A549 (cell line): ENCODE results near the gene TMEM79. TPM values are rescaled to one million over a fixed set of nuclear protein-coding genes. Genes with fewer than 3 reads are reported as not detected.

Experiments
- ATAC-seq, 2 experiments: fragments of 200-7000 bp in 1 of 2; fragments of >200 bp in 1 of 2; cut with Nextera tagmentation in 1 of 2; cut with Tn5 transposase in 1 of 2; 3 replicates each; pipeline versions ENCODE4 v1.8.0 to v1.9.1; 2018 to 2020; ENCODE audit warnings: mild to moderate bottlenecking in 1 of 2, moderate library complexity in 1 of 2
- CTCF ChIA-PET: fragments of 300-600 bp; sonication (Branson Sonifier 250); formaldehyde crosslinking; extraction: SDS; loops from one replicate; lab custom pipeline; 2021; ENCODE audit warnings: antibody characterized with exemption, inconsistent platforms; lab: Yijun Ruan, JAX
- POLR2A ChIA-PET: fragments of 350-600 bp; formaldehyde crosslinking; extraction: SDS; loops from one replicate; lab custom pipeline; 2021; ENCODE audit warnings: antibody characterized with exemption, inconsistent platforms; lab: Yijun Ruan, JAX
- DNase-seq, 2 experiments: peaks; one replicate each; pipeline versions ENCODE4 v3.0.0 to v3.0.0-alpha.2; 2011 to 2016; ENCODE audit warnings: low read depth in 1 of 2, low spot score in 1 of 2
- FAIRE-seq: peaks from 2 replicates; lab custom pipeline; 2011; peaks lifted over from hg19 to GRCh38; lab: Jason Lieb, UNC
- H3K27ac ChIP-seq, 2 experiments: fragments of >200 bp; sonication (Bioruptor Twin); formaldehyde crosslinking; 3 replicates each; pipeline ENCODE4 v1.5.1; 2016 to 2017
- H3K4me1 ChIP-seq: fragments of >200 bp; sonication (Bioruptor Twin); formaldehyde crosslinking; 3 replicates; pipeline ENCODE4 v1.6.1; 2016
- H3K4me2 ChIP-seq: fragments of >200 bp; sonication (Bioruptor Twin); formaldehyde crosslinking; 3 replicates; pipeline ENCODE4 v1.6.1; 2016
- H3K4me3 ChIP-seq: fragments of >200 bp; sonication (Bioruptor Twin); formaldehyde crosslinking; 3 replicates; pipeline ENCODE4 v1.5.1; 2016
- H3K9me3 ChIP-seq: fragments of >200 bp; sonication (Bioruptor Twin); formaldehyde crosslinking; 3 replicates; pipeline ENCODE4 v1.6.1; 2016
- BCL3 ChIP-seq: fragments of >200 bp; sonication (Bioruptor Twin); formaldehyde crosslinking; IDR thresholded peaks from 3 replicates; pipeline ENCODE4 v1.6.1; 2016
- CBX2 ChIP-seq: fragments of 200-600 bp; sonication (generic); IDR thresholded peaks from 2 replicates; pipeline ENCODE4 v1.6.1; 2016; ENCODE audit warnings: low read depth, mild to moderate bottlenecking, borderline replicate concordance
- CBX8 ChIP-seq: fragments of 200-600 bp; sonication (generic); IDR thresholded peaks from 2 replicates; pipeline ENCODE4 v1.6.1; 2016
- CEBPB ChIP-seq, 2 experiments: fragments of >200 bp in 1 of 2; sonication (Bioruptor Twin) in 1 of 2; formaldehyde crosslinking in 1 of 2; IDR thresholded peaks; 2 replicates each; pipeline ENCODE4 v1.6.1; 2012 to 2016
- CHD2 ChIP-seq: fragments of 150-350 bp; IDR thresholded peaks from 2 replicates; pipeline ENCODE4 v1.6.1; 2014; ENCODE audit warnings: low read length; ENCODE audit not compliant: partially characterized antibody
- EHF ChIP-seq: fragments of 250-450 bp; sonication (Bioruptor Pico); IDR thresholded peaks from 2 replicates; pipeline ENCODE4 v1.5.0; 2020; ENCODE audit warnings: mild to moderate bottlenecking
- ESRRA ChIP-seq: fragments of 150-350 bp; IDR thresholded peaks from 2 replicates; pipeline ENCODE4 v1.6.1; 2014; ENCODE audit warnings: mild to moderate bottlenecking, low read length, borderline replicate concordance
- FOSB ChIP-seq: fragments of 250-450 bp; sonication (Bioruptor Pico); IDR thresholded peaks from 2 replicates; pipeline ENCODE4 v1.5.0; 2020; ENCODE audit warnings: mild to moderate bottlenecking, moderate library complexity
- FOSL2 ChIP-seq, 2 experiments: fragments of 450-650 bp in 1 of 2; fragments of >200 bp in 1 of 2; sonication (Bioruptor Twin) in 1 of 2; formaldehyde crosslinking; IDR thresholded peaks; 2 replicates each; pipeline versions ENCODE4 v1.5.0 to v1.6.1; 2016 to 2020; ENCODE audit warnings: mild to moderate bottlenecking in 1 of 2, moderate library complexity in 1 of 2
- FOXS1 ChIP-seq: fragments of 250-450 bp; sonication (Bioruptor Pico); IDR thresholded peaks from 2 replicates; pipeline ENCODE4 v1.5.0; 2020; ENCODE audit warnings: mild to moderate bottlenecking, moderate library complexity
- GATA3 ChIP-seq: IDR thresholded peaks from 2 replicates; pipeline ENCODE4 v1.6.1; 2012; ENCODE audit warnings: borderline replicate concordance
- HDAC2 ChIP-seq: fragments of 200-600 bp; sonication (generic); IDR thresholded peaks from 2 replicates; pipeline ENCODE4 v1.6.1; 2016
- HEYL ChIP-seq: fragments of 250-450 bp; sonication (Bioruptor Pico); IDR thresholded peaks from 2 replicates; pipeline ENCODE4 v1.8.0; 2021; ENCODE audit warnings: mild to moderate bottlenecking, moderate library complexity
- HOXA7 ChIP-seq: fragments of 250-450 bp; sonication (Bioruptor Pico); IDR thresholded peaks from 2 replicates; pipeline ENCODE4 v1.5.0; 2020; ENCODE audit warnings: mild to moderate bottlenecking, moderate library complexity
- HOXB5 ChIP-seq: fragments of 250-450 bp; sonication (Bioruptor Pico); IDR thresholded peaks from 2 replicates; pipeline ENCODE4 v1.5.0; 2020; ENCODE audit warnings: mild to moderate bottlenecking, moderate library complexity
- JUN ChIP-seq, 2 experiments: fragments of >200 bp; sonication (Bioruptor Twin); formaldehyde crosslinking; IDR thresholded peaks; 2 replicates in 1 of 2; 3 replicates in 1 of 2; pipeline ENCODE4 v1.6.1; 2016 to 2017
- KDM5A ChIP-seq: fragments of 200-600 bp; sonication (generic); IDR thresholded peaks from 2 replicates; pipeline ENCODE4 v1.6.1; 2016; ENCODE audit warnings: antibody characterized with exemption, mild to moderate bottlenecking
- MAX ChIP-seq: IDR thresholded peaks from 2 replicates; pipeline ENCODE4 v1.6.1; 2012
- MAZ ChIP-seq: fragments of 150-350 bp; IDR thresholded peaks from 2 replicates; pipeline ENCODE4 v1.6.1; 2014; ENCODE audit warnings: antibody characterized with exemption, low read depth, low read length, borderline replicate concordance
- MYC ChIP-seq: IDR thresholded peaks from 2 replicates; pipeline ENCODE4 v1.6.1; 2012; ENCODE audit warnings: mild to moderate bottlenecking, inconsistent platforms, low read length, improper control_type of control experiment, borderline replicate concordance
- NFE2L2 ChIP-seq: fragments of 150-350 bp; conservative IDR thresholded peaks from 2 replicates; pipeline ENCODE4 v1.6.1; 2014; ENCODE audit warnings: low read length
- NPAS2 ChIP-seq: fragments of 250-450 bp; sonication (Bioruptor Pico); IDR thresholded peaks from 2 replicates; pipeline ENCODE4 v1.8.0; 2022; ENCODE audit warnings: mild to moderate bottlenecking, moderate library complexity, borderline replicate concordance
- RFX5 ChIP-seq: fragments of 450-650 bp; IDR thresholded peaks from 2 replicates; pipeline ENCODE4 v1.7.1; 2014; ENCODE audit warnings: antibody characterized with exemption, mild to moderate bottlenecking, moderate library complexity
- RNF2 ChIP-seq: fragments of 200-600 bp; sonication (generic); IDR thresholded peaks from 2 replicates; pipeline ENCODE4 v1.6.1; 2016; ENCODE audit warnings: low read depth, mild to moderate bottlenecking, antibody characterized with exemption, moderate library complexity, borderline replicate concordance
- TP53 ChIP-seq: fragments of 250-450 bp; sonication (Bioruptor Pico); IDR thresholded peaks from 2 replicates; pipeline ENCODE4 v1.5.0; 2021; ENCODE audit warnings: mild to moderate bottlenecking, moderate library complexity
- ZFP36 ChIP-seq: fragments of 450-650 bp; IDR thresholded peaks from 2 replicates; pipeline ENCODE4 v1.6.1; 2014; ENCODE audit warnings: borderline replicate concordance; ENCODE audit not compliant: partially characterized antibody
- ZNF302 ChIP-seq: fragments of 250-450 bp; sonication (Bioruptor Pico); IDR thresholded peaks from 2 replicates; pipeline ENCODE4 v1.9.0; 2021; ENCODE audit warnings: inconsistent platforms, mild to moderate bottlenecking, moderate library complexity
- ZSCAN20 ChIP-seq: fragments of 250-450 bp; sonication (Bioruptor Pico); IDR thresholded peaks from 2 replicates; pipeline ENCODE4 v1.8.0; 2022; ENCODE audit warnings: mild to moderate bottlenecking, moderate library complexity
- WGBS: methylation state at CpG from one replicate; pipeline ENCODE4 v1.1.6; 2017; ENCODE audit errors: missing lambda C conversion rate; 5-methylcytosine and 5-hydroxymethylcytosine counted together
- polyA plus RNA-seq, 4 experiments: library from polyadenylated mRNA; depleted of rRNA in 3 of 4; stranded (reverse); fragments of >200 nt; fragmentation: RNase III in 1 of 4; extraction: RNeasy Plus Mini Kit Qiagen cat#74134 plus additional on column Dnase treatment in 1 of 4; gene quantifications; 2 replicates in 3 of 4; 3 replicates in 1 of 4; pipeline ENCODE4 v1.2.3, GENCODE V29; 2011 to 2017
- TF ChIP-seq, protein P1 (sequence below): fragments of 250-450 bp; sonication (Bioruptor Pico); IDR thresholded peaks from 2 replicates; pipeline ENCODE4 v1.5.0; 2020; ENCODE audit warnings: low read depth, mild to moderate bottlenecking, moderate library complexity
- TF ChIP-seq, protein P2 (sequence below): fragments of 450-650 bp; IDR thresholded peaks from 2 replicates; pipeline ENCODE4 v1.6.1; 2014; ENCODE audit warnings: antibody characterized with exemption
- TF ChIP-seq, protein P3 (sequence below): fragments of 150-350 bp; IDR thresholded peaks from 2 replicates; pipeline ENCODE4 v1.6.1; 2014; ENCODE audit warnings: low read depth, mild to moderate bottlenecking, low read length
- TF ChIP-seq, protein P4 (sequence below): fragments of >200 bp; sonication (Bioruptor Twin); formaldehyde crosslinking; IDR thresholded peaks from 2 replicates; pipeline ENCODE4 v1.6.1; 2016

TMEM79 gene
- polyA plus RNA-seq, 2 of the 4 experiments (the other 2 are of a cell fraction) = 6.3 to 7.2 TPM

DNA sequence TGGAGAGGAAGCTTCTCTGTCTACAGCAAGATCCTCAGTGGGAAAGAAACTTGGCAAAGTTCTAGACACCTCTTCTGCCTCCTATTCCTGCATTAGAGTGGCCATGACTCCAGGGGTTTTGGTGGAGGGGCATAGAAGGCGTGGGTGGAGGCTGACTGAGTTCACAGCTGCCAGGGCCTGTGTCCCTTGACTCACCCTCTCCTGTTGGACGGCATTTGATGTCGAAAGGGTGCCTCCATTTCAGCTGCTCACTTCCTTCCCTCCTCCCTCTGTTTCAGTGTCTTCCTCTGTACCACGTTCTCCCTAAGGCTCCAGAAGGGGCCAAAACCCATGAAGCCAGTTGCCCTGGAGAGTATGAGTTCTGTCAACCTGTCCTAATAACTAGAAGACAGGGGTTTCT lies 632 bp downstream of the TMEM79 start:
- 83% methylated on average over 4 of the region's 4 CpGs for WGBS
- no peak overlapping the region for H3K27ac ChIP-seq
- FAIRE-seq (no peak), DNase-seq (no peak), ATAC-seq (no peak)
- no peak overlapping the region for H3K4me2 ChIP-seq
- H3K9me3 ChIP-seq = no peaks in the 10 kb centered on the region
- POLR2A ChIA-PET = no interaction called here
- H3K4me3 ChIP-seq = no peak overlapping the region
- CTCF ChIA-PET = interaction anchor here (0.9 to 2.6 kb wide), 6 partner anchors 9 to 194 kb away, joined by 3 to 9 read pairs (median 4); no protein-coding TSS in a partner anchor
- peaks cover 21% of the 10 kb centered on the region for H3K4me1 ChIP-seq
- no peak for TF ChIP-seq MAZ
- TF ChIP-seq HEYL (CRISPR knock-in tag) = no peak
- no peak for TF ChIP-seq RNF2
- TF ChIP-seq CHD2 = no peak
- no peak for TF ChIP-seq MYC
- TF ChIP-seq CEBPB (IDR thresholded peaks at IDR 0.05) = no peak
- TF ChIP-seq ZFP36 = no peak
- TF ChIP-seq FOXS1 (CRISPR knock-in tag) = no peak
- TF ChIP-seq FOSB = no peak
- no peak for TF ChIP-seq FOSL2 (IDR thresholded peaks at IDR 0.05)
- TF ChIP-seq FOSL2 (CRISPR knock-in tag; IDR thresholded peaks at IDR 0.05) = no peak

- WGBS = 94% methylated on average over 11 of the region's 21 CpGs
- no peak for TF ChIP-seq NFE2L2
- no peak for TF ChIP-seq MAX
- no peak for TF ChIP-seq HEYL (CRISPR knock-in tag)
- TF ChIP-seq CEBPB (IDR thresholded peaks at IDR 0.05) = no peak
- TF ChIP-seq HDAC2 = no peak
- TF ChIP-seq, protein P1, sequence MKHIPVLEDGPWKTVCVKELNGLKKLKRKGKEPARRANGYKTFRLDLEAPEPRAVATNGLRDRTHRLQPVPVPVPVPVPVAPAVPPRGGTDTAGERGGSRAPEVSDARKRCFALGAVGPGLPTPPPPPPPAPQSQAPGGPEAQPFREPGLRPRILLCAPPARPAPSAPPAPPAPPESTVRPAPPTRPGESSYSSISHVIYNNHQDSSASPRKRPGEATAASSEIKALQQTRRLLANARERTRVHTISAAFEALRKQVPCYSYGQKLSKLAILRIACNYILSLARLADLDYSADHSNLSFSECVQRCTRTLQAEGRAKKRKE (CRISPR knock-in tag) = no peak
- TF ChIP-seq JUN (IDR thresholded peaks at IDR 0.05) = no peak
- TF ChIP-seq ZNF302 = no peak
- no peak for TF ChIP-seq HOXB5 (CRISPR knock-in tag)
- no peak for TF ChIP-seq TP53 (CRISPR knock-in tag)
- TF ChIP-seq GATA3 = no peak
- TF ChIP-seq MYC = no peak
- TF ChIP-seq NPAS2 = no peak
- CTCF ChIA-PET = interaction anchor here (0.6 to 2.6 kb wide), 5 partner anchors 8 to 140 kb away, joined by 3 to 9 read pairs (median 3); no protein-coding TSS in a partner anchor
These were observed 1.3 kb downstream of the TMEM79 start for GRCh38 chr1:156285437-156285836.

GRCh38 chr1:156286061-156286460 lies 1.9 kb downstream of the TMEM79 start:
- ChIA-PET CTCF (interaction anchor here (1.3 to 1.4 kb wide), 2 partner anchors 49 to 100 kb away, joined by 3 to 4 read pairs; no protein-coding TSS in a partner anchor), POLR2A (interaction anchor here (0.6 kb wide), 1 partner anchor 215 kb away, joined by 3 read pairs; no protein-coding TSS in a partner anchor)
- Histone ChIP-seq H3K9me3 (no peaks in the 10 kb centered on the region), H3K4me3 (no peak overlapping the region), H3K4me1 (peaks cover 16% of the 10 kb centered on the region), H3K27ac (no peak overlapping the region), H3K4me2 (no peak overlapping the region)
- WGBS = 93% methylated on average over 8 of the region's 8 CpGs
- ATAC-seq (no peak), DNase-seq (no peak), FAIRE-seq (no peak)
- TF ChIP-seq HDAC2 = no peak
- TF ChIP-seq, protein P2, sequence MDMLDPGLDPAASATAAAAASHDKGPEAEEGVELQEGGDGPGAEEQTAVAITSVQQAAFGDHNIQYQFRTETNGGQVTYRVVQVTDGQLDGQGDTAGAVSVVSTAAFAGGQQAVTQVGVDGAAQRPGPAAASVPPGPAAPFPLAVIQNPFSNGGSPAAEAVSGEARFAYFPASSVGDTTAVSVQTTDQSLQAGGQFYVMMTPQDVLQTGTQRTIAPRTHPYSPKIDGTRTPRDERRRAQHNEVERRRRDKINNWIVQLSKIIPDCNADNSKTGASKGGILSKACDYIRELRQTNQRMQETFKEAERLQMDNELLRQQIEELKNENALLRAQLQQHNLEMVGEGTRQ = no peak
- TF ChIP-seq FOXS1 (CRISPR knock-in tag) = no peak
- TF ChIP-seq KDM5A = no peak
- TF ChIP-seq, protein P3, sequence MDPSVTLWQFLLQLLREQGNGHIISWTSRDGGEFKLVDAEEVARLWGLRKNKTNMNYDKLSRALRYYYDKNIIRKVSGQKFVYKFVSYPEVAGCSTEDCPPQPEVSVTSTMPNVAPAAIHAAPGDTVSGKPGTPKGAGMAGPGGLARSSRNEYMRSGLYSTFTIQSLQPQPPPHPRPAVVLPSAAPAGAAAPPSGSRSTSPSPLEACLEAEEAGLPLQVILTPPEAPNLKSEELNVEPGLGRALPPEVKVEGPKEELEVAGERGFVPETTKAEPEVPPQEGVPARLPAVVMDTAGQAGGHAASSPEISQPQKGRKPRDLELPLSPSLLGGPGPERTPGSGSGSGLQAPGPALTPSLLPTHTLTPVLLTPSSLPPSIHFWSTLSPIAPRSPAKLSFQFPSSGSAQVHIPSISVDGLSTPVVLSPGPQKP = no peak
- no peak for TF ChIP-seq EHF (CRISPR knock-in tag)
- TF ChIP-seq JUN (IDR thresholded peaks at IDR 0.05) = no peak
- no peak for TF ChIP-seq HOXA7
- TF ChIP-seq RFX5 = no peak
- TF ChIP-seq ESRRA = no peak
- no peak for TF ChIP-seq BCL3
- no peak for TF ChIP-seq CBX2
- TF ChIP-seq, protein P4, sequence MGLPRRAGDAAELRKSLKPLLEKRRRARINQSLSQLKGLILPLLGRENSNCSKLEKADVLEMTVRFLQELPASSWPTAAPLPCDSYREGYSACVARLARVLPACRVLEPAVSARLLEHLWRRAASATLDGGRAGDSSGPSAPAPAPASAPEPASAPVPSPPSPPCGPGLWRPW = no peak
- no peak for TF ChIP-seq NFE2L2
- no peak for TF ChIP-seq ZSCAN20 (CRISPR knock-in tag)
- no peak for TF ChIP-seq CBX8

More at GRCh38 chr1:156285437-156285836, 1.3 kb downstream of the TMEM79 start:
- ATAC-seq (no peak), FAIRE-seq (no peak), DNase-seq (no peak)
- Histone ChIP-seq H3K4me2 (no peak overlapping the region), H3K4me1 (peaks cover 21% of the 10 kb centered on the region), H3K27ac (no peak overlapping the region), H3K9me3 (no peaks in the 10 kb centered on the region), H3K4me3 (no peak overlapping the region)
- POLR2A ChIA-PET = no interaction called here
